GM12878 (cell line): ENCODE data around the gene SP110. TPM values are rescaled to one million over a fixed set of nuclear protein-coding genes. Genes with fewer than 3 reads are reported as not detected.

Experiments
- ATAC-seq: fragments of 200-7000 bp; cut with Tn5 transposase; 3 replicates; pipeline ENCODE4 v1.9.1; 2020; ENCODE audit warnings: mild to moderate bottlenecking, moderate library complexity
- BruUV-seq: library from RNA; stranded (reverse); fragments of 400-500 nt; replicated peaks from 2 replicates; lab custom pipeline; 2021; lab: Mats Ljungman, UMichigan
- CTCF ChIA-PET: fragments of 300-600 bp; sonication (Branson Sonifier 250); formaldehyde crosslinking; extraction: SDS; loops from one replicate; lab custom pipeline; 2021; ENCODE audit warnings: inconsistent platforms; lab: Yijun Ruan, JAX
- POLR2A ChIA-PET: fragments of 350-600 bp; formaldehyde crosslinking; extraction: SDS; loops from one replicate; lab custom pipeline; 2021; ENCODE audit warnings: inconsistent platforms; lab: Charles Lee
- RAD21 ChIA-PET: fragments of 300-600 bp; sonication (Branson Sonifier 250); formaldehyde crosslinking; loops from one replicate; lab custom pipeline; 2023; ENCODE audit warnings: antibody characterized with exemption; ENCODE audit not compliant: unreplicated experiment; lab: Charles Lee
- SMC1A ChIA-PET: fragments of 300-600 bp; sonication (Branson Sonifier 250); formaldehyde crosslinking; loops from one replicate; lab custom pipeline; 2023; ENCODE audit not compliant: unreplicated experiment, uncharacterized antibody; lab: Charles Lee
- DNase-seq: peaks from one replicate; pipeline ENCODE4 v3.0.0-alpha.2; 2011; ENCODE audit warnings: low read depth, low spot score
- FAIRE-seq: peaks from 3 replicates; lab custom pipeline; 2011; peaks lifted over from hg19 to GRCh38; lab: Jason Lieb, UNC
- H2AFZ ChIP-seq: 2 replicates; pipeline ENCODE4 v1.6.0; 2011; ENCODE audit warnings: low read depth, low read length, control low read depth; ENCODE audit not compliant: control insufficient read depth
- H3K27ac ChIP-seq: 2 replicates; pipeline ENCODE4 v1.5.1; 2011; ENCODE audit warnings: control low read depth; ENCODE audit not compliant: control insufficient read depth, insufficient read depth
- H3K27me3 ChIP-seq, 2 experiments: replicated peaks in 1 of 2; 2 replicates each; pipeline versions ENCODE4 v1.6.0 to v1.6.1; 2011; ENCODE audit warnings: low read length in 1 of 2; ENCODE audit not compliant: control insufficient read depth in 2 of 2, insufficient read depth in 2 of 2
- H3K36me3 ChIP-seq, 2 experiments: 2 replicates each; pipeline ENCODE4 v1.5.1; 2011; ENCODE audit warnings: low read length in 1 of 2; ENCODE audit not compliant: control insufficient read depth in 2 of 2, insufficient read depth in 2 of 2
- H3K4me1 ChIP-seq: 2 replicates; pipeline ENCODE4 v1.6.1; 2011; ENCODE audit warnings: mild to moderate bottlenecking, low read length, moderate library complexity, mixed read lengths; ENCODE audit not compliant: control insufficient read depth, insufficient read depth
- H3K4me2 ChIP-seq: 2 replicates; pipeline ENCODE4 v1.6.0; 2011; ENCODE audit warnings: control low read depth; ENCODE audit not compliant: control insufficient read depth, insufficient read depth
- H3K4me3 ChIP-seq: fragments of 200-600 bp; sonication (generic); 2 replicates; pipeline ENCODE4 v1.5.1; 2016
- H3K79me2 ChIP-seq: 2 replicates; pipeline ENCODE4 v1.6.0; 2011; ENCODE audit warnings: low read length; ENCODE audit not compliant: control insufficient read depth, insufficient read depth
- H3K9ac ChIP-seq: 2 replicates; pipeline ENCODE4 v1.8.0; 2011; ENCODE audit warnings: low read length, control low read depth, mixed read lengths; ENCODE audit not compliant: control insufficient read depth, insufficient read depth
- H3K9me3 ChIP-seq: replicated peaks from 3 replicates; pipeline ENCODE4 v1.5.1; 2011; ENCODE audit warnings: mild to moderate bottlenecking, low read length; ENCODE audit not compliant: control insufficient read depth, insufficient read depth
- H4K20me1 ChIP-seq: 2 replicates; pipeline ENCODE4 v1.6.0; 2011; ENCODE audit not compliant: control insufficient read depth, insufficient read depth
- BACH1 ChIP-seq: fragments of 450-650 bp; IDR thresholded peaks from 2 replicates; pipeline ENCODE4 v1.6.1; 2017; ENCODE audit warnings: mild to moderate bottlenecking, borderline replicate concordance
- CBX5 ChIP-seq: sonication (generic); IDR thresholded peaks from 2 replicates; pipeline ENCODE4 v1.6.1; 2016; ENCODE audit warnings: low read depth, moderate library complexity, mild to moderate bottlenecking, inconsistent platforms
- FOS ChIP-seq: IDR thresholded peaks from 3 replicates; pipeline ENCODE4 v1.6.1; 2011; ENCODE audit warnings: borderline replicate concordance; ENCODE audit not compliant: insufficient read length; ENCODE audit errors: extremely low read depth
- HDAC2 ChIP-seq: fragments of 200-600 bp; sonication (generic); IDR thresholded peaks from 2 replicates; pipeline ENCODE4 v1.6.1; 2017
- JUNB ChIP-seq: IDR thresholded peaks from 2 replicates; pipeline ENCODE4 v1.6.1; 2016; ENCODE audit warnings: antibody characterized with exemption, mild to moderate bottlenecking
- LARP7 ChIP-seq: fragments of 450-650 bp; IDR thresholded peaks from 2 replicates; pipeline ENCODE4 v1.6.1; 2017; ENCODE audit warnings: mild to moderate bottlenecking
- MEF2A ChIP-seq: IDR thresholded peaks from 2 replicates; pipeline ENCODE4 v1.6.1; 2011; ENCODE audit warnings: low read depth, mild to moderate bottlenecking, low read length, moderate library complexity; ENCODE audit not compliant: insufficient read depth
- RUNX3 ChIP-seq: IDR thresholded peaks from 2 replicates; pipeline ENCODE4 v1.6.1; 2012; ENCODE audit warnings: low read length, inconsistent platforms
- ZBTB40 ChIP-seq: fragments of 450-650 bp; IDR thresholded peaks from 2 replicates; pipeline ENCODE4 v1.6.1; 2016; ENCODE audit warnings: mild to moderate bottlenecking, moderate library complexity, borderline replicate concordance
- ZNF622 ChIP-seq: fragments of 450-650 bp; IDR thresholded peaks from 2 replicates; pipeline ENCODE4 v1.6.1; 2017; ENCODE audit warnings: mild to moderate bottlenecking, inconsistent platforms
- WGBS: methylation state at CpG from one replicate; pipeline ENCODE4 v1.1.6; 2016; ENCODE audit warnings: low lambda C conversion rate; ENCODE audit not compliant: insufficient replicate concordance, insufficient coverage; ENCODE audit errors: missing lambda C conversion rate; 5-methylcytosine and 5-hydroxymethylcytosine counted together
- in situ Hi-C: fragments of 300-500 bp; cut with MboI; formaldehyde crosslinking; loops from 9 replicates; pipeline ENCODE4 v1.14.3; 2018; ENCODE audit warnings: mixed read lengths
- intact Hi-C: fragments of 100-400 bp; cut with micrococcal nuclease; formaldehyde crosslinking; loops from one replicate; pipeline ENCODE4 v1.14.2; 2022; ENCODE audit not compliant: unreplicated experiment
- polyA plus RNA-seq, 11 experiments: library from polyadenylated mRNA; depleted of rRNA in 4 of 11; unstranded in 6 of 11; stranded (reverse) in 5 of 11; fragments of >200 nt; fragmentation: Nextera tagmentation in 4 of 11; fragmentation: Illumina TruSeq in 1 of 11; extraction: Ambion mirVana in 4 of 11; extraction: Trizol in 1 of 11; gene quantifications; 1 replicate in 1 of 11; 2 replicates in 10 of 11; pipeline versions ENCODE4 v1.2.1 to v1.2.3, GENCODE V29; 2011 to 2016; ENCODE audit warnings: inconsistent platforms in 2 of 11, missing spikeins in 2 of 11, low read depth in 1 of 11
- total RNA-seq, 4 experiments: library from RNA; depleted of rRNA in 3 of 4; stranded (reverse); fragments of >200 nt in 3 of 4; fragmentation: Illumina TruSeq in 1 of 4; extraction: Trizol in 1 of 4; gene quantifications; 2 replicates each; pipeline versions ENCODE4 v1.2.1 to v1.2.3, GENCODE V29; 2013 to 2021
- TF ChIP-seq, protein P1 (sequence below): fragments of 450-650 bp; IDR thresholded peaks from 2 replicates; pipeline ENCODE4 v1.6.1; 2017; ENCODE audit warnings: mild to moderate bottlenecking, low read depth, inconsistent platforms; ENCODE audit not compliant: poor library complexity, severe bottlenecking

SP110 gene
- total and polyA plus RNA-seq, 10 of the 15 experiments (the other 5 are each of a cell fraction or from before 2014, with no cell fraction given), result 81.2 to 149 (median 100) TPM

DNA sequence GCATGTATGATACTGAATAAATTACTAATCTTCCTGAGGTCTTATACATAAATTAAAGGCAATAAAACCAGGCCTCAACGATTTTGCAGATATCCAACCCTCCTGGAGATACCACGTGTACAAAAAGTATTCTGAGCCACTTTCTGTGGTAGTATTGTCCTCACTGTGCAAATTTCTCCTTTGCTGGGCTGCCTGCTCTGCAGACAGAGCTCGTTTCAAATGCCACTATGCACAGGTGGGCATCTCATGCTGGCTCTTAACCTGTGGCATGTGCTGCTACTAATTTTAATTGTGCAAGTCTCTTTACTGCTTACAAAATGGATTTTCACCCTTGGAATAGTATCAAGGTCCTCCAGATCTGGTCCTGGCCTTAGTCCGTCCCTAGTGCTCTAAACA is 84.7 kb downstream of the SP110 start (continued):
- TF ChIP-seq ZBTB40 (no peak), BACH1 (no peak), HDAC2 (no peak)

DNA sequence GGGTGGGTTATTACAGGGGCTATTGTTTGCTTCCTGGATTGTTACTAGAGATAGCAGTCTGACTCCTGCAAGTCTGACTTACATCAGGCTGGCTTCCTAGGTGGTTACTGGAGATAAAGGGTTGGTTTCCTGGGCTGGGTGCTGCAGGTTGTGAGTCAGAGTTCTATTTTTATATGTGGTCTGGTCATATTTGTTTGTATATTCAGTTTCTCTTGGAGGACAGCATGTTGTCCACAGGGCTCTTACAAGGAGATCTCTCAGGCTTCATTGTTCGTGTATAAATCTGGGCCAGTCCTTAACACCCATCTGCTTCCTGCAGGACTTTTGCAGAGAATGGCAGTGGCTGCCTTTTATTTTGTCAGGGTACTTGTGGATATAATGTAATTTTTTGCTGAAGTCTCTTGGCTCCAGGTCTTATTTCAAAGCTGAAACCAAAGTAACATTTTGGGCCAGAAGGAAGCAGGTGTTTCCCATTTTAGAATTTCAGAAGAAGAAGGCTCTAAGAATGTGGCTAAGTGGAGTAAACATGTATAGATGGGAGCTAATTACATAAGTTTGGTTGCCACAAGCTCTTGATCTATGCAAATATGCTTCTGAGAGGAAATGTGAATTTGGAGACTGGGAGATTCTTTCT is 85.2 kb downstream of the SP110 start:
- Histone ChIP-seq H3K27me3 (no peaks in the 10 kb centered on the region), H3K79me2 (no peaks in the 10 kb centered on the region), H3K9ac (no peak overlapping the region), H4K20me1 (no peaks in the 10 kb centered on the region), H3K27ac (no peak overlapping the region), H3K4me2 (0 out of 2 replicates have a peak overlapping the region, but pooled peaks have one; percentile 12), H3K36me3 (no peaks in the 10 kb centered on the region), H3K4me1 (no peaks in the 10 kb centered on the region), H3K4me3 (no peak overlapping the region), H3K9me3 (peaks cover 7% of the 10 kb centered on the region; the same call in 2 of the 3 replicates), H2AFZ (no peak overlapping the region)
- 3% methylated on average over 1 of the region's 1 CpG for WGBS
- ChIA-PET CTCF (interaction anchor here (1.4 to 1.7 kb wide), 2 partner anchors 11 to 24 kb away, joined by 3 to 4 read pairs; no protein-coding TSS in a partner anchor), RAD21 (no interaction called here), SMC1A (interaction anchor here (1.0 kb wide), 1 partner anchor 11 kb away, joined by 3 read pairs; no protein-coding TSS in a partner anchor), POLR2A (no interaction called here)
- in situ Hi-C loops, result no loop called here
- BruUV-seq, result no TSS peak
- ATAC-seq (peak; percentile 42), FAIRE-seq (no peak), DNase-seq (no peak)
- TF ChIP-seq JUNB, result 0 out of 2 replicates have a peak, but pooled peaks have one; percentile 12
- TF ChIP-seq CBX5, result peak; percentile 96
- TF ChIP-seq, protein P1, sequence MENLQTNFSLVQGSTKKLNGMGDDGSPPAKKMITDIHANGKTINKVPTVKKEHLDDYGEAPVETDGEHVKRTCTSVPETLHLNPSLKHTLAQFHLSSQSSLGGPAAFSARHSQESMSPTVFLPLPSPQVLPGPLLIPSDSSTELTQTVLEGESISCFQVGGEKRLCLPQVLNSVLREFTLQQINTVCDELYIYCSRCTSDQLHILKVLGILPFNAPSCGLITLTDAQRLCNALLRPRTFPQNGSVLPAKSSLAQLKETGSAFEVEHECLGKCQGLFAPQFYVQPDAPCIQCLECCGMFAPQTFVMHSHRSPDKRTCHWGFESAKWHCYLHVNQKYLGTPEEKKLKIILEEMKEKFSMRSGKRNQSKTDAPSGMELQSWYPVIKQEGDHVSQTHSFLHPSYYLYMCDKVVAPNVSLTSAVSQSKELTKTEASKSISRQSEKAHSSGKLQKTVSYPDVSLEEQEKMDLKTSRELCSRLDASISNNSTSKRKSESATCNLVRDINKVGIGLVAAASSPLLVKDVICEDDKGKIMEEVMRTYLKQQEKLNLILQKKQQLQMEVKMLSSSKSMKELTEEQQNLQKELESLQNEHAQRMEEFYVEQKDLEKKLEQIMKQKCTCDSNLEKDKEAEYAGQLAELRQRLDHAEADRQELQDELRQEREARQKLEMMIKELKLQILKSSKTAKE, result no peak
- TF ChIP-seq ZNF622, result no peak
- TF ChIP-seq MEF2A, result peak; percentile 70
- TF ChIP-seq FOS, result no peak
- no peak for TF ChIP-seq LARP7
- TF ChIP-seq RUNX3, result peak; percentile 18
- intact Hi-C loops, result no loop called here
